GM20431 (cell line): ENCODE data around the gene WFDC2.

Experiments
- in situ Hi-C: fragments of 300-500 bp; cut with MseI, MboI; formaldehyde crosslinking; loops from one replicate; pipeline ENCODE4 v1.15.0; 2020; ENCODE audit warnings: low sequenced_read_pairs; ENCODE audit not compliant: unreplicated experiment

The WFDC2 gene

DNA sequence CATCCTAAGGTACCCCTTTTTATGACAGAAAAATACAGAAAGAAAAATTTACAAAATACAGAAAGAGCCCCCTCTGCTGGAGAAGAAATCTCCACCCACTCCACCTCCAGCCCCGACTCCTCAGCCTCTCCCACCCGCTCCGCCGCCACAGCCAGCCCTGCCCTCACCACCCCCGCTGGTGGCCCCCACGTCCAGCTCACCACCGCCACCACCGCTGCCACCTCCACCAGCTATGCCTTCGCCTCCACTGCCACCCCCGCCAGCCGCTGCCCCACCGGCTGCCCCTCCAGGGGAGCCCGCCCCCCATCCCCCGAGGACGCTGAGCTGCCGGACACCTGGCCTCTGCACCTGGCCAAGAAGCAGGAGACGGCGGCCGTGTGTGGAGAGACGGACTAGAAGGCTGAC, 17.7 kb downstream of the WFDC2 start:
- in situ Hi-C loops: no loop called here

DNA sequence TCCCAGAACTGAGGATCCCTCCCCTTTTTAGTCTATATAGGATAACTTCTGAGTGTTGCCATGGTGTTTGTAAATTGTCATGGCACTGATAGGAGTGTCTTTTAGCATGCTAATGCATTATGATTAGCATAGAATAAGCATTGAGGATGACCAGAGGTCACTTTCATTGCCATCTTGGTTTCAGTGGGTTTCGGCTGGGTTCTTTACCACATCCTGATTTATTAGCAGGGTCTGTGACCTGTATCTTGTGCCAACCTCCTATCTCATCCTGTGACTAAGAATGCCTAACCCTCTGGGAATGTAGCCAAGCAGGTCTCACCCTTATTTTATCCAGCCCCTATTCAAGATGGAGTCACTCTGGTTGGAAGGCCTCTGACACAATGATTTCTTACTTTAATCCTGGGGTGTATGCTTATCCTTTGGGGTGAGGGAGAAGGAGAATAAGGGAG, 19.6 kb downstream of the WFDC2 start:
- in situ Hi-C loops: no loop called here

DNA sequence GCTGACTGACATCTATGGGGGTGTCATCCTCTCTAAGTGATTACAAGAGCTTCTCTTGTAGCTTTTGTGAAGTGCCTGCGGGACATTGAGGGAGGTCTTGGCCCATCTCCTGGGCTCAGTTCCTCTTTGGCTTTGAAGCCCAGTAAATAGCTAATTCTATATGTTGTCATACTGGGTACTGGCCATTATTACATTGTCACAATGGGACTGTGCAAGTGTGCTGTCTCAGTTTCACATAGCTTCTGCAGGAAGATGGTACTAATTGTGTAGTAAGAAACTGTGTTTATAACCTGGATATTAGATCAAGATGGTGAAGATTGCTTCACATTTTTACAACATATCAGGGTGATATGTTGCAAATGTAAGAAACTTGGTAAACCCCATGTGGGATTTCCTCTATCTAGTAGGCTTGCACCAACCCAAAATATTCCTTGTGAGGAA, 26.0 kb downstream of the WFDC2 start:
- in situ Hi-C loops: no loop called here

DNA sequence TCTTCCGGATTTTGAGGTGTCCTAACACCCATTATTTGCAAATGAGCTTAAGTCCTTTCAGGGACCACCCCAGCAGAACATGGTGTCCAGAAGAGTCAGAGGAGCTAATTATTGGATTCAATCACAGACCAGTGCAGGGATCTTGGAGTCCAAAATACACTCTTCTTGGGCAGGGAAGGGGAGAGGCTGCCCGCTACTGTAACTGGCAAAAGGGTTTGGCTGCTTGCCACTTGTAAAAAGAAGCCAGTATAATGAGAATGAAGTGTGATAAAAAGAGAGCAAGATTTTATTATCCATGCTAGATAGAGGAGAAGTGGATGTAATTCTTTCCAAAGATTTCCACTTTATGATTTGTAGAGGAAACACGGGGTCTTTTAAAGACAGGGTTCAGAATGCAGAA, 26.6 kb downstream of the WFDC2 start:
- in situ Hi-C loops: no loop called here

DNA sequence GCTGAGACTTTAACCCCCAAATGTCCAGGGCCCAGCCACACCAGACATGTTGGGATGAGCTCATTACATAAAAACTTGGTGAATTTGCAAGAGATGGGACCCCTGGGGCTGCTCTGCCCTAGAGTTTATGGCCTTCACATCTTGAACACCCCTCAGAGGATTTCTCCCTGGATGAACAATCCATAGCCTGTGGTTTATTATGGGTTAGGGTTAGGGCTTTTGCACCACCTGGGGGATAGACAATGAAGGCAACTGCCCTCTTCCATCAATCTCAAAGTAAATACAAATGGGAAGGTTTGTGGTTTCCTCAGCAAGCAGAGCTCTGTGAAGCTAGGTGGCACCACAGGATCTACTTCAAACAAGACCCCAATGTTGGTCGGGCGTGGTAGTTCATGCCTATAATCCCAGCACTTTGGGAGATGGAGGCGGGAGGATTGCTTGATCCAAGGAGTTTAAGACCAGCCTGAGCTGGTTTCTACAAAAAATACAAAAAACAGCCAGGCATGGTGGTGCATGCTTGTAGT, 28.5 kb downstream of the WFDC2 start:
- in situ Hi-C loops: no loop called here

DNA sequence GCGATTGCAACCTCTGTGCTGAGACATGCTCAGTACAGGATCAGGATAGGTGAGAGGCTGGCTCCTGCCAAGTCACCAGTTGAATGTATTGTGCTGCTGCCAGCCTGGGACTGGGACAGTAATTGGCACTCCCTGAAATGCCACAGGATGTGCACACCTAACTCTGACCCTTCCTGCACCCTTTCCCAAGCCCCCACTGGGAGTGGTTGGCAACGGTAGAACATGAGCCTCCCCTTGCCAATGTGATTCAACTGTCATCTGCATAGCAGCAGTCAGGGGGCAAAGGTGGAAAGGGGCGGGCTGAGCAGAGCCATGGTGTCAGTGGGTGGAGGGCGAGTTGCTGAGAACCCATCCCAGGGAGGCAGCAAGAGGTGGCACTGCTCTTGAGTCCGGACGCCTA, 30.5 kb downstream of the WFDC2 start:
- in situ Hi-C loops: no loop called here

DNA sequence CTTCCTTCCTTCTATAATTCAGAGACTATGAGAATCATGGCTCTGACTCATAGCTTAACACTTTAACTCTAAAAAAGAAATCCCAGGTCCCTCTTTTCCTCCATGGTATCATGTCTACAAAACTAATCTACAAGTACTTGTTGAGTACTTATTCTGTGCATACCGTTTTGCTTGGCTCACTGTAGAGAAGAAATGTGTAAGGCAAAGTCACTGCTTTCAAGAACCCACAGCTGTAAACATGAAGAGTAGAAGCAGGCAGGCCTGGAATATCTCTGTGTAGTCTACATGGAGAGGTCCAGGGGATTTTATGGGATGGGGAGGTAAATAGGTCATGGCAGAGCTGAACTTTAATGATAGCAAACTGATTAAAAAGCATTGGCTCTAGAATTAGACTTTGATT, 32.0 kb downstream of the WFDC2 start:
- in situ Hi-C loops: no loop called here

DNA sequence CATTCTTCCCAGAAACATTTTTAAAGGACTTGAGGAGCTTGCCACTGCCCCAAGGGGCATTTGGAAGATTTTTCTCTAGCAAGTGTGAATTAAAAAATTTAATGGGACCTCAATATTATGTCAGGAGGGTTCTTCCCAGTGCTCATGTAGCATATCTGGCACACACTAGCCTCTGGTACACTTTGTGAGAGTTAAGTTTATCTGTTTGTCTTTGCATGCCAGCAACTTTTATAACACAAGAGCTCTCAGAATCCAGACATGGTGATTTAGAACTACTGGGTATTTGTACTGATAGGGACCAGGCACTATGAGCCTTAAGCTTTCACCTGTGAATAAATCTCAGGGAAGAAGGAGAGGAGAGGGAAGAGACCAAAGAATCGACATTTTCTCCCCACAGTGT, 33.0 kb downstream of the WFDC2 start:
- in situ Hi-C loops: no loop called here

DNA sequence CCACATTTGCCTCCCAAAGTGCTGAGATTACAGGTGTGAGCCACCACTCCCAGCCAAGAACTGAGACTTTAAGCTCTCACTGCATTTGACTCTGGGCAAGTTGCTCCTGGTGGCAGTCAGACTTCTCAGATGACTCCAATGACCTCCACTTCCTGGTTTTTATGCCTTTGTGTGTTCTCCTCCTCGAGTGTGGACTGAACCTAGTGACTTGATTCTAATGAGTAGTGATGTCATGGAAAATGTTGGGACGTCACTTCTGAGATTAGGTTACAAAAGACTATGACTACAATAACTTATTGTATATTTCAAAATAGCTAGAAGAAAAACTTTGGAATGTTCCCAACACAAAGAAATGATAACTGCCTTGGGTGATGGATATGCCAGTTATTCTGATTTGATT, 33.9 kb downstream of the WFDC2 start:
- in situ Hi-C loops: no loop called here

DNA sequence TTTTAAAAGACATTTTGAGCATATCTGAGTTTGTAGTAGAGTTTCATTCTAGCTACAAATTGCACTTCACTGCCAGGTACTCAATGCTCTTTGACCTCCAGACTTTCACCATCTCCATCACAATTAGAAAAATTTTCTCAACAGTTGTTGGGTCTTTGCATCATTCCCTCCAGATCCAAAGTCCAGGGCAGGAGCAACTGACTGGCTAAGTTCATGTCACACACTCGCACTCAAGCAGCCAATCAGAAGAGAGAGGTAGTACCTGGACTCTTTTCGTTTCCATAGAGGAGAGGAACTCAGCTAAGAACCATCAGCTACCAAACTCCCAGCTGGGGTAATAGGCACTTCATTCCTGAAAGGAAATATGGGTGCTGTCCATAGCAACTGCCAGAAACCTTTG, 36.8 kb downstream of the WFDC2 start:
- in situ Hi-C loops: no loop called here

DNA sequence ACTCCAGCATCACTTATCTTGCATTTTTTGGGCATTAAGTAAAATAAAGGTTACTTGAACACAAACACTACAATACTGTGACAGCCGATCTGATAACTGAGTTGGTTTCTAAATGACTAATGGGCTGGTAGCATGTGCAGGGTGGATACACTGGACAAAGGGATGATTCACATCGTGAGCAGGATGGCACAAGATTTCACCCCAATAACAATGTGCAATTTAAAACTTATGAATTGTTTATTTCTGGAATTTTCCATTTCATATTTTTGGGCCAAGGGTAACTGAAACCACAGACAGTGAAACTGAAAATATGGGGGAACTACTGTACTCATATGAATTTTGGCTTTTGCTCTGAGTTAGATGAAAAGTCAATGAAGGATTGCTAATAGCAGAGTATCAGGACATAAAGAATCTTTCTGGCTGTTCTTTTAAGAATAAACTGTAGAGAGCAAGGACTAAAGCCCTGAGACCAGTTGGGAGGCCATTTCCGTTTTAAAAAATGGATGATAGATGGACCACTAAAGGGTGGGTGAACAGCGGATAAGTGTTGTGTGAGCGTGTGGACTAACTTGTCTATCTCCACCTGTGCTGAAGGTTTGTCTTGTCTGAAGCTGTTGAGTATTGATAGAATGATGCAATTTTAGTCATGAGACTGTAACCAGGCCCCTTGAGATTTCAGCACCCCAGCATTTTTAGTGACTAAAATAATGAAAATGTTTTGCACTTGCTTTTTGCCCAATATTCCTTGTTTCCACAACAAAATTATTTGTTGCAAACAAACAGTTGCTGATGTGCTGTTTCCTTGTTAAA, 37.7 kb downstream of the WFDC2 start:
- in situ Hi-C loops: no loop called here

DNA sequence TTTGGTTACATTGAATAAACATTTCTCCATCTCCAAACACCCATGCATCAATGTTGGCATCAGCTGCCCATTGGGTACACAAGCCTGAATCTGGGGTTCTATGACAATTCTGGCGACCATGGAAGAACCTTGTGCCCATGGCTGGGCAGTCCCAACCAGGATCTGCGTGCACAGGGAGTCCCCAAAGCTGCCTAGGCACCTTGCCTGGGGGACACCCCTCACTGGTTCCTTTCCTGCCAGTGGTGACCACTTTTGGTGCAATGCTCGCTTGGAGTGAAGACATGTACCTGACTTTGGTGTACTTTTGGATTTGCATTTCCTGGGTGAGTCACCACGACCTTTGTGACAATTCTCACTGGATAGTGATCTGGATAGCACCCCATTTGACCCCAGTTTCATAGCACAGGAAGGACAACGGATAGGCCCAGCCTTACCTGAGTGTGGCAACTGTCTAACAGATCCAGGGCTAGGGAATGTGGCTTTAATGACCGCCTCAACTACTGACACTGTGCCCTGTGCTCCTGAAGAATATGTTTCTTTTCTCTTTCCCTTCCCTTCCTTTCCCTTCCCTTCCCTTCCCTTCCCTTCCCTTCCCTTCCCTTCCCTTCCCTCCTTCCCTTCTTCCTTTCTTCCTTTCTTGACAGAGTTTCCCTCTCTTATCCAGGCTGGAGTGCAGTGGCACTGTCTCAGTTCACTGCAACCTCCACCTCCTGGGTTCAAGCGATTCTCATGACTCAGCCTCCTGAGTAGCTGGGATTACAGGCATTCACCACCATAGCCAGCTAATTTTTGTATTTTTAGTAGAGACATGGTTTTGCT, 38.7 kb downstream of the WFDC2 start:
- in situ Hi-C loops: no loop called here

DNA sequence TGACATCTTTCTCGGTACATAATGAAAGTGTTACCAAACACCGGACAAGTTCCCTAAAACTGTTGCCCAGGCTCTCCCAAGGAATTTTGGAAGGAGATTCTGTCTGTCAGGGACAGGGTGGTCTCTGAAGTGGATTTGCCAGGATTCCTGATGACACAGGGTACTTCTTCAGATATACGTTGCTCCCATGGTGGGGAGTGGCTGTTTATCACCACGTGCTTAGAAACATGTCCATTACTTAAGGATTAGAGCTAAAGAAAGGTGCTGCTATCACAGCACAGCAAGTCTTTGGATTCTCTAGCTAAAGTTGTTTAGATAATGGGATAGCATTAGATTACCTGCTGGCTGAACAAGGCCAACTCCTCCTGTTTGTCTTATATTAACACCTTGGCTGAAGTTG, 39.5 kb downstream of the WFDC2 start:
- in situ Hi-C loops: no loop called here

DNA sequence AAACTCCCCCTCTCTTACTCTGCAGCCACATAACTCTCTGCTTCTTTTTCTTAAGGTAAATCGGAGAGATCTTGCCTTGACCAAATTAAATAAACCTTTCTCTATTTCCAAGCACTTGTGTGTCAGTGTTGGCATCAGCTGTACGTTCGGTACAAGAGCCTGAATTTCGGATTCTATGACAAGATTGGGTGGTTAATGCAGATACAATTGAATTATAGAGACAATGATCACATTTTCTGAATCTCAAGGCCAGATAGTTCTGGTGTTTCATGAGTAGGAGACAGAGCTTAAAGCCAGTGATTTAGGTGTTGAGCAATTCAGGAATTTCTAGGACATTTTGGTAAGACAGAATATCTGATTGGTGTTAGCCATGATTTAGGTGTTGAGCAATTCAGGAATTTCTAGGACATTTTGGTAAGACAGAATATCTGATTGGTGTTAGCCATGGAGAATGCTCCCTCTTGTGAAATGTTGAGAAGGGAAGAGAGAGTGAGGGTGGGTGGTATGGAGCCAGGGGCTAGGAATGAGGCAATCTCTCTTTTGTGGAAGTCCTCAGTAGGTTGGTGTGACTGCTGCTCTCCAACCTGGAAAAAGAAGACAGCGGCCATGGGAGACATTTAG, 40.8 kb downstream of the WFDC2 start:
- in situ Hi-C loops: no loop called here

DNA sequence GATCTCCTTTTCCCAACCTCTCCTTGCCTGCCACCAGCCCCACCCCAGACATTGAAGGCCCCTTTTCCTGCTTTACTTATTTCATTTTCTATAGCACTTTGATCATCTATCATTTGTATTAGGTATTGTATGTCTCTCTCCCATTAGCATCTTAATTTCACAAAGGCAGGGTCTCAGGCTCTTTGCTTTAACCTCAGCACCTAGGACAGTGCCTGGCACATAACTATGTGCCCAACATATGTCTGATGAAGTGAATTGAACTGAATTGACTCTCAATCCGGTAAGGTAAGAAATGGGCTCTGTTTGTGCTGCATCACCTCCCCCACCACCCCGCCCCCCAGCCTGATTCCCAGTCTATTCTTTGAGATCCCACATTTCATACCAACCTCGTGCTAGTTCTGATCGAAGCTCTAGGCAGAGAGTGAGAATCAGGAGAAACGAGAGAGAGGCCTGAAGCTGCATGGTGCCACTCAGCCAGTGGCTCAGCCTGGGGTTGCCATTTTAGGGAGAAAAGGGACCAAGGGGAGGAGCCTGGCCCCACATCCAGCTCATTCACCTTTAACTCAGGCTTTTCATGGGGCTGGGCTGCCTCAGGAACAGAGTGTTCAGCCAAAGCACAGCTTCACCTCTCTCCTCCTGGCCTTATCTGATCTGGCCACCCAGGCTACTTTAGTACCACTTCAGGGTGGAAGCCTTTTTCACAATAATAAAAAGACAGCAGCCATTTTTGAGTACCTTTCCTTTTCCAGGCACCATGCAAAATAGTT, 45.8 kb downstream of the WFDC2 start, which contains the start of gene SPINT3:
Gene SPINT3, minus strand, starts transcription at position 476 of the 767 bp plus-strand sequence. Its CDS starts 14 bp downstream, at position 462.
- in situ Hi-C loops: no loop called here

DNA sequence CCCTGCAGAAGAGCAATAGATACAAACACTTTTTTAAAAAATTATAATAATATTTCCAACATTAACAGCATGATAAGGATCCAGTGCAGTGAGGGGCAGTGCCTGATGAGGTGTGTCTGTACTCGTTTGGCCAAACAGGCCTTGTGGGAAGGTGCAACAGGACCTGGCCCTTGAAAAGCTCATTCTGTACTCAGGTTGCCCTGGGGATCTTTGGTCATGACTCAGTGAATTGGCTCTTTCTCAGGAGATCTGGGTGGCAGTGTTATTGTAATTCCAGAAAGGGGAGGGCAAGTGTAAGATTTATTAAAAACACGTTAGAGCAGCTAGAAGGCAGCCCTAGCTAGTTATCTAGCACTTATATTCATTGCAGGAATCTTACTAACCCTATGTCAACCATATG, 48.7 kb downstream of the WFDC2 start:
- in situ Hi-C loops: no loop called here

DNA sequence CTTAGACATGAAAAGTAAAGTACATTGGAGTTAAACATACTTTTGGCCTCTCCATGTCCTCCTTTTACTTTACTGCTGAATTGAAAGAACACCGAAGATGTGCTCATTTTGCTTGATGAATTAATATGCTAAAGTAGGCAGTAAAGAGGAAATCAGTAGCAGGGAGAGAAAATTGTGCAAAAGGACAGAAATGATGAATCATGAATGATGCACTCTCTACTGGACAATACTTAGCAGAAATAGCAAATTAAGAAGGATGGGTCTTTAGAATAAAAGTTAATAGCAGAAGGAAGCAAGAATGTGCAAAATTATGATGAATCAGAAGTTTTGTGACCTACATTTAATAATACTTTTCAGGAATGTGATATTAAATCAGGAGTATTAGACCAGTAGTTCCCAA, 54.3 kb downstream of the WFDC2 start:
- in situ Hi-C loops: no loop called here

DNA sequence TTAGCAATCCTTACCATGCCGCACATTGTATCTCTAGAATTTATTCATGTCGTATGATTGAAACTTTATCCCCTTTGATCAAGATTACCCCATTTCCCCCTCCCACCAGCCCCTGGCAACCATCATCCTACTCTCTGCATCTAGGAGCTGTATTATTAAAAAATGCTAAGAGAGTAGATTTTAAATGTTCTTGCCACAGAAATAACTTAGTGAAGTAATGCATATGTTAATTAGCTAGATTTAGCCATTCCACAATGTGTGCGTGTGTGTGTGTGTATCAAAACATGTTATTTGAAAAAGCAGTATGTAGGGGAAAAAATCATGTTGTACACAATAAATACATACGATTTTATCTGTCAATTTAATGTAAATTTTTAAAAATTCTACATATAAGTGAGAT, 57.7 kb downstream of the WFDC2 start:
- in situ Hi-C loops: no loop called here
